NCI-H1930 (cell line): ENCODE results near the gene UPF3A.
A peak's percentile ranks its signal among the peaks of the same experiment; 100 is the strongest.
"Not testable (repeated sequence)": the region's sequence is repeated elsewhere in the genome, so short reads cannot be mapped to it uniquely, and the experiment has no call there.

Experiments
- DNase-seq, 2 experiments: peaks; one replicate each; lab custom pipeline; 2025; lab: John Stamatoyannopoulos, UW

Gene UPF3A

GRCh38 chr13:114334305-114335053 is 53.1 kb downstream of the UPF3A start:
- no peak for DNase-seq

- DNase-seq, result not testable (repeated sequence)
Measured at GRCh38 chr13:114336457-114336856, 55.1 kb downstream of the UPF3A start.

GRCh38 chr13:114338959-114339358 is 57.6 kb downstream of the UPF3A start:
- DNase-seq, result no peak

GRCh38 chr13:114339857-114340534 is 58.6 kb downstream of the UPF3A start:
- peak in 1 of 2 experiments; percentile 16 for DNase-seq

DNA sequence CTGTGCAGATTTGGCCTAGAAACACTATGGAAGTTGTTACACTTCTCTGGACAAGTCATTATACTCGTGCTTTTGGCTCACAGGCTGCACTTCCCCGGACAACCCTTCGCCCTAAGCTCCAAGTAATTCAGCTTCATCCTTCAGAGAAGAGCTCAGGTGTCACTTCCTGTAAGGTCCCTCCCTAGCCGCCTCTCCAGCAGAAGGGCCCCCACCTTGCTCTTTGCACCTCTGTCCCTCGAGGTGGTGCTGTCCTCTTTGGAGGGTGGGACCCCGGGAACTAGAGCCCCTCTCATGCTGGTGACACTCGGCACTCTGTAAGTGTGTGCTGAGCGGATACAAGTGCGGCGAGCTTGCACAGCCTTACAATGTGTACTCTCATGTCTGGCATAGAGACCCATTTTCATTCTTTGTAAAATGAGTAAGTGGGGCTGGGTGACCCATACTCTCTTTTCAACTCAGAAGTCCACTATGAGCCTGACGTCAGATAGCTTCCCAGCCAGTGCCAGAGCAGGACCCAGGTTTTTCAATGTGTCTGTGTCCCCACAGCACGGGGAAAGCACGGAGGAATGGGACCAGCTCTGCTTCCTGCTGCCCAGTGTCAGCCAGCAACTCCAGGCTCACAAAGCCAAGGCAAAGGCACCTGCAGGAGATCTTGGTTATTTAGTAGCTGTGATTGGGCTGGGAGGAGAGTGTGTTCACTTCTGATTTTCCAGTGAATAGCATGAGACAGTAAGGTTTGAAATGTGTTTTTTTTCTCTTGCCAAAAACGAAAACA is 59.8 kb downstream of the UPF3A start:
- no peak for DNase-seq

DNA sequence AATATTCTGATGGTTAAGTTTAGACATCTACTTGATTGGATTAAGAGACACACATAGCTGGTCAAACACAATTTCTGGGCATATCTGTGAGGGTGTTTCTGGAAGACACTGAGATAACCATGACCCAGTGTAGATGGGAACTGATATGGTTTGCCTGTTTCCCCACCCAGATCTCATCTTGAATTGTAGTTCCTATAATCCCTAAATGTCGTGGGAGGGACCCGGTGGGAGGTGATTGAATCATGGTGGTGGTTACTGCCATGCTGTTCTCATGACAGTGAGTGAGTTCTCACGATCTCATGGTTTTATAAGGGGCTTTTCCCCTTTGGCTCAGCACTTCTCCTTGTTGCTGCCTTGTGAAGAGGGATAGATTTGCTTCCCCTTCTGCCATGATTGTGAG is 65.9 kb downstream of the UPF3A start:
- DNase-seq, result not testable (repeated sequence)

GRCh38 chr13:114352763-114353162 is 71.4 kb downstream of the UPF3A start:
- DNase-seq, result peak in 1 of 2 experiments; percentile 64

- DNase-seq, result not testable (repeated sequence)
Measured at GRCh38 chr13:114353382-114353781, 72.0 kb downstream of the UPF3A start.
